Heart right ventricle (tissue), 16 donors: ENCODE results near the gene OS9. TPM values are rescaled to one million over a fixed set of nuclear protein-coding genes. Genes with fewer than 3 reads are reported as not detected.
A peak's percentile ranks its signal among the peaks of the same experiment; 100 is the strongest.

ENCODE experiments used
- ATAC-seq, 8 donors: fragments of 200-7000 bp; cut with Tn5 transposase; one replicate each; pipeline ENCODE4 v1.9.1; 2020; ENCODE audit warnings: mild to moderate bottlenecking in 8 of 8, moderate library complexity in 8 of 8, moderate number of reproducible peaks in 1 of 8
- DNase-seq, 2 donors: peaks; one replicate each; pipeline ENCODE4 v3.0.0-alpha.2; 2020
- H3K27ac ChIP-seq, 10 donors: fragments of 200-600 bp; sonication (generic) in 2 of 10; one replicate each; pipeline versions ENCODE4 v1.5.0 to v1.8.0; 2020 to 2022; ENCODE audit warnings: mild to moderate bottlenecking in 3 of 10
- H3K27me3 ChIP-seq, 7 donors: fragments of 200-600 bp; one replicate each; pipeline ENCODE4 v1.8.0; 2021 to 2022; ENCODE audit warnings: mild to moderate bottlenecking in 2 of 7
- H3K36me3 ChIP-seq, 9 donors: fragments of 200-600 bp; sonication (generic) in 1 of 9; one replicate each; pipeline versions ENCODE4 v1.5.0 to v1.8.0; 2020 to 2022; ENCODE audit warnings: mild to moderate bottlenecking in 2 of 9
- H3K4me1 ChIP-seq, 9 donors: fragments of 200-600 bp; sonication (generic) in 1 of 9; one replicate each; pipeline versions ENCODE4 v1.5.0 to v1.8.0; 2020 to 2022; ENCODE audit warnings: mild to moderate bottlenecking in 4 of 9
- H3K4me3 ChIP-seq, 10 donors: fragments of 200-600 bp; sonication (generic) in 2 of 10; one replicate each; pipeline versions ENCODE4 v1.5.0 to v1.8.0; 2020 to 2022; ENCODE audit warnings: mild to moderate bottlenecking in 7 of 10, moderate library complexity in 2 of 10
- H3K9me3 ChIP-seq, 11 donors: fragments of 200-600 bp in 10 of 11; sonication (generic) in 2 of 11; one replicate each; pipeline versions ENCODE4 v1.5.0 to v1.8.0; 2013 to 2022; ENCODE audit warnings: mild to moderate bottlenecking in 2 of 11, control low read depth in 1 of 11, moderate library complexity in 1 of 11
- CTCF ChIP-seq, 9 donors: fragments of 200-600 bp; sonication (generic) in 2 of 9; IDR thresholded peaks; one replicate each; pipeline versions ENCODE4 v1.5.0 to v1.8.0; 2021 to 2022; ENCODE audit warnings: antibody characterized with exemption in 9 of 9, mild to moderate bottlenecking in 5 of 9, moderate library complexity in 1 of 9
- WGBS, 2 donors: extraction: QIAGEN DNeasy Blood & Tissue Kit; methylation state at CpG; one replicate each; pipeline ENCODE4 v1.1.7; 2013; ENCODE audit warnings: inconsistent platforms in 1 of 2; 5-methylcytosine and 5-hydroxymethylcytosine counted together
- intact Hi-C, 10 donors: fragments of 100-400 bp; cut with DNase I; formaldehyde crosslinking; loops; one replicate each; pipeline versions ENCODE4 v1.11.1 to v1.14.2; 2022
- polyA plus RNA-seq, 2 donors: library from polyadenylated mRNA; stranded (reverse); fragments of 200-250 nt; gene quantifications; one replicate each; pipeline ENCODE4 v1.2.3, GENCODE V29; 2013
- total RNA-seq, 10 donors: library from RNA; stranded (reverse); fragmentation: NEBNext Ultra II Directional in 3 of 10; extraction: Animal tissue kit (Norgen Biotek cat#: 25700) in 3 of 10; gene quantifications; one replicate each; pipeline versions ENCODE4 v1.2.1 to v1.2.4, GENCODE V29; 2021 to 2023
- donor health status: Arrhythmogenic right ventricular cardiomyopathy.
- donor health status: ischemic (EF 13 %, LVEDD 7.1; RV severe dilation, severe dysfunction).
- donor health status: healthy with polysubstance abuse.
- donor health status: DM: no; HTN: yes; CAD: no.
- donor health status: DM: no; HTN: no; CAD: no.
- donor health status: ischemic (EF 25% LVEDD 6.9; RV normal size, moderate dysfunction).
- donor health status: ischemic (EF 25% LVEDD 5.7; RV mildly dilated, moderate dysfunction).
- donor health status: healthy.
- donor health status: DM: yes; HTN: yes; CAD: no.
- donor health status: Ischemic cardiomyopathy.
- donor health status: ischemic (EF 35%, LVEDD 5.7; RV mildly dilated, moderate dysfunction).
- donor health status: nonischemic (EF 11% LVEDD 7.7; RV severe dilation, severe dysfunction).
- donor health status: DM: yes; HTN: yes; CAD: no.
- donor health status: PGD.
- donor health status: ischemic (EF 29% LVEDD 5.4; RV normal size, mild dysfunction).
- donor health status: nonischemic (EF 23%, LVEDD 6.1; RV moderate dilation, normal function).

Gene OS9
- total and polyA plus RNA-seq, 12 donors: 84.9 to 181 (median 113) TPM

GRCh38 chr12:57754411-57755193, 60.7 kb downstream of the OS9 start, which contains the start of gene MARCHF9:
TSS of gene MARCHF9 (plus strand) at chr12:57755103. CDS start at chr12:57755529, 426 bp downstream.
- WGBS, 2 donors: 2% methylated on average over 37 to 41 of the region's 41 CpGs
- peaks cover 0 to 38% (median 12%) of the 10 kb centered on the region in 9 donors for H3K36me3 ChIP-seq
- no peak for TF ChIP-seq CTCF (IDR thresholded peaks at IDR 0.05)
- DNase-seq (peak; percentile 58 to 60), ATAC-seq (peak in 1 of 8 donors; percentile 4)
- H3K27me3 ChIP-seq: no peaks in the 10 kb centered on the region
- peak within 1 kb of the TSS; percentile 22 to 74 (median 53) for H3K27ac ChIP-seq
- intact Hi-C loops: no loop called here
- H3K4me1 ChIP-seq: peaks cover 14 to 51% (median 38%) of the 10 kb centered on the region in 9 donors
- no peaks in the 10 kb centered on the region for H3K9me3 ChIP-seq
- H3K4me3 ChIP-seq: peak within 1 kb of the TSS; percentile 42 to 85 (median 71)

DNA sequence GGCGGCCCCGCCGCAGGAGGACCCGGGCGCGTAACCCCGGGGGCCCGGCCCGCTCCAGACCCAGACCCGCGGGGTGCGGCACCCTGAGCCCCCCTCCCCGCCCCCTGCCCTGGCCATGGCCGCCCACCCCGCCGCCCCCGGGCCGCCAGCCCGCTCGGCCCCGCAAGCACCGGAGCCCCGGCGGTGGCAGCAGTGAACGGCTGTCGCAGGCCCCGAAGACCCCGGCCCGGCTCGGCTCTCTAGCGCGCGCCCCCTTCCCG, 61.2 kb downstream of the OS9 start:
- H3K4me1 ChIP-seq: peaks cover 14 to 51% (median 38%) of the 10 kb centered on the region in 9 donors
- 0 to 1% methylated on average over 7 to 34 of the region's 34 CpGs for WGBS, 2 donors
- H3K27me3 ChIP-seq: no peaks in the 10 kb centered on the region
- no peak for TF ChIP-seq CTCF (IDR thresholded peaks at IDR 0.05)
- peaks cover 0 to 33% (median 11%) of the 10 kb centered on the region in 9 donors for H3K36me3 ChIP-seq
- H3K4me3 ChIP-seq: peak overlapping the region; percentile 42 to 85 (median 71)
- no peaks in the 10 kb centered on the region for H3K9me3 ChIP-seq
- no peak for ATAC-seq
- intact Hi-C loops: no loop called here
- no peak for DNase-seq
- H3K27ac ChIP-seq: peak overlapping the region; percentile 22 to 74 (median 53)

DNA sequence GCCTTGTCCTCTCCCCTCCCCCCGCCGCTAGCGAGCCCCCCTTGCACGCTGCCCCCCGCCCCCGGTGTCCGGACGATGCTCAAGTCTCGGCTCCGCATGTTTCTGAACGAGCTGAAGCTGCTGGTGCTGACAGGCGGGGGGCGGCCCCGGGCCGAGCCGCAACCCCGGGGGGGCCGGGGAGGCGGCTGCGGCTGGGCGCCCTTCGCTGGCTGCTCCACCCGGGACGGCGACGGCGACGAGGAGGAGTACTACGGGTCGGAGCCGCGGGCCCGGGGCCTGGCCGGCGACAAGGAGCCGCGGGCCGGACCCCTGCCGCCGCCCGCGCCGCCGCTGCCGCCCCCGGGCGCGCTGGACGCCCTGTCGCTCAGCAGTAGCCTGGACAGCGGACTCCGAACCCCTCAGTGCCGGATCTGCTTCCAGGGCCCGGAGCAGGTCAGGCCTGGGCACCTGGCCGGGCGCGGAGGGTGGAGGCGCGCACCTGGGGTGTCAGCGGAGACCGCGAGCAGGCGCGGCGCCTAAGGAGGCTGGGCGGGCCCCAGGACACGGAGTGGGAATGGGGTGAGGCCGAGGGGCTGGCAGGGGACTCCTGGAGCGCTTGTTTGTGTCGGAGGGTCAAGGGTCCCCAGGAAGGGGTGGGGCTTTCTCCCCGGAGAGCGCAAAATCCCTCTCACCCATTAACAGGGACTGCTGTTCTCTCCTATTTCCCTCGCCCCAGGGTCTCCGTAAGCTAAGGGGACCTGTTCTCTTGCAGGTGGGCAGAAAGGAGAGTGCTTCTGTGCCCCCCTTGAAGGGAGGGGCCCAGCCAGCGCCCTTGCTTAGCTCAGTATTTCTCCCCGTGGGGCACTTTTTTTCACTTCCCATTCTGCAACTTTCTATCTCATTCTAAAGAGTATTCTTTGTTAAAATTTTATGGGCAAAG, 61.8 kb downstream of the OS9 start:
- H3K27ac ChIP-seq: peak overlapping the region in 9 of 10 donors; percentile 30 to 74 (median 54)
- WGBS, 2 donors: 2 to 3% methylated on average over 73 to 76 of the region's 76 CpGs
- H3K4me1 ChIP-seq: peaks cover 13 to 49% (median 34%) of the 10 kb centered on the region in 9 donors
- ATAC-seq (no peak), DNase-seq (peak in 1 of 2 donors; percentile 32)
- no peaks in the 10 kb centered on the region for H3K27me3 ChIP-seq
- intact Hi-C loops: no loop called here
- H3K9me3 ChIP-seq: no peaks in the 10 kb centered on the region
- TF ChIP-seq CTCF (IDR thresholded peaks at IDR 0.05): no peak
- peak overlapping the region; percentile 42 to 85 (median 71) for H3K4me3 ChIP-seq
- H3K36me3 ChIP-seq: peaks cover 0 to 27% (median 8%) of the 10 kb centered on the region in 9 donors
